ENCODE data around the gene CTNNA3. TPM values are rescaled to one million over a fixed set of nuclear protein-coding genes. Genes with fewer than 3 reads are reported as not detected.

Gene CTNNA3
- total and polyA plus RNA-seq, 2 donors (not counting 1 experiment from before 2014, with no cell fraction given), result not detected

- Histone ChIP-seq H3K9ac (ENCODE audit: insufficient read depth, low read length) (no peak overlapping the region), H3K36me3 (ENCODE audit: control insufficient read depth, insufficient read depth, low read length) (no peaks in the 10 kb centered on the region), H3K9me3 (ENCODE audit: control insufficient read depth, insufficient read depth, low read depth, low read length) (no peaks in the 10 kb centered on the region), H3K27me3 (ENCODE audit: control insufficient read depth, insufficient read depth, low read length) (no peaks in the 10 kb centered on the region), H3K79me2 (ENCODE audit: control insufficient read depth, insufficient read depth, low read length) (no peaks in the 10 kb centered on the region), H3K4me2 (ENCODE audit: extremely low read depth, insufficient read depth, low read length) (no peak overlapping the region), H4K20me1 (ENCODE audit: control insufficient read depth, extremely low read depth, insufficient read depth, low read length) (no peaks in the 10 kb centered on the region), H3K27ac (ENCODE audit: insufficient read depth, low read length) (no peak overlapping the region), H3K4me3 (replicated peaks in 1 of 4; ENCODE audit: control extremely low read depth in 1 of 4, insufficient read depth in 1 of 4, low read depth in 3 of 4, low read length in 4 of 4) (no peak overlapping the region), H3K4me1 (ENCODE audit: control insufficient read depth, extremely low read depth, insufficient read depth, low read length) (no peaks in the 10 kb centered on the region), H2AFZ (ENCODE audit: low read length) (no peak overlapping the region)
- TF ChIP-seq EZH2 (IDR thresholded peaks at IDR 0.05; ENCODE audit: low read length, missing control alignments), result no peak
- TF ChIP-seq, protein P1, sequence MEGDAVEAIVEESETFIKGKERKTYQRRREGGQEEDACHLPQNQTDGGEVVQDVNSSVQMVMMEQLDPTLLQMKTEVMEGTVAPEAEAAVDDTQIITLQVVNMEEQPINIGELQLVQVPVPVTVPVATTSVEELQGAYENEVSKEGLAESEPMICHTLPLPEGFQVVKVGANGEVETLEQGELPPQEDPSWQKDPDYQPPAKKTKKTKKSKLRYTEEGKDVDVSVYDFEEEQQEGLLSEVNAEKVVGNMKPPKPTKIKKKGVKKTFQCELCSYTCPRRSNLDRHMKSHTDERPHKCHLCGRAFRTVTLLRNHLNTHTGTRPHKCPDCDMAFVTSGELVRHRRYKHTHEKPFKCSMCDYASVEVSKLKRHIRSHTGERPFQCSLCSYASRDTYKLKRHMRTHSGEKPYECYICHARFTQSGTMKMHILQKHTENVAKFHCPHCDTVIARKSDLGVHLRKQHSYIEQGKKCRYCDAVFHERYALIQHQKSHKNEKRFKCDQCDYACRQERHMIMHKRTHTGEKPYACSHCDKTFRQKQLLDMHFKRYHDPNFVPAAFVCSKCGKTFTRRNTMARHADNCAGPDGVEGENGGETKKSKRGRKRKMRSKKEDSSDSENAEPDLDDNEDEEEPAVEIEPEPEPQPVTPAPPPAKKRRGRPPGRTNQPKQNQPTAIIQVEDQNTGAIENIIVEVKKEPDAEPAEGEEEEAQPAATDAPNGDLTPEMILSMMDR (conservative IDR thresholded peaks at IDR 0.05 in 1 of 2, IDR thresholded peaks at IDR 0.05 in 1 of 2; ENCODE audit: low read depth in 1 of 2, low read length in 2 of 2), result no peak
- no peak for DNase-seq (ENCODE audit: low read depth in 2 of 2)
Observed at GRCh38 chr10:66951896-66952295, 744.1 kb downstream of the CTNNA3 start.

DNA sequence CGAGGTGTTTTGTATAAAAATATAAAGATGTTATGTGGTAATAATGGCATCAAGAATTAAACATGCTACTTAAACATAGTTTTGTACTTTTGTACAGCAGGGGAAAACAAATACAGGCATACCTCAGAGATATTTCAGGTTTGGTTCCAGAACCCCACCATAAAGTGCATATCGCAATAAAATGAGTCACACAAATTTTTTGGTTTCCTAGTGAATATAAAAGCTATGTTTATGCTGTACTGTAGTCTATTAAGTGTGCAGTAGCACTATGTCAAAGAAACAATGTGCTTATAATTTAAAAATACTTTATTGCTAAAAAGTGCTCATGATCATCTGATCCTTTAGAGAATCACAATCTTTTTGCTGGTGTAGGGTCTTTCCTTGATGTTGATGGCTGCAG is 752.4 kb downstream of the CTNNA3 start:
- Histone ChIP-seq H2AFZ (ENCODE audit: low read length) (no peak overlapping the region), H3K4me1 (ENCODE audit: control insufficient read depth, extremely low read depth, insufficient read depth, low read length) (no peaks in the 10 kb centered on the region), H3K79me2 (ENCODE audit: control insufficient read depth, insufficient read depth, low read length) (no peaks in the 10 kb centered on the region), H3K4me2 (ENCODE audit: extremely low read depth, insufficient read depth, low read length) (no peak overlapping the region), H4K20me1 (ENCODE audit: control insufficient read depth, extremely low read depth, insufficient read depth, low read length) (no peaks in the 10 kb centered on the region), H3K27me3 (ENCODE audit: control insufficient read depth, insufficient read depth, low read length) (no peaks in the 10 kb centered on the region), H3K27ac (ENCODE audit: insufficient read depth, low read length) (no peak overlapping the region), H3K4me3 (replicated peaks in 1 of 4; ENCODE audit: control extremely low read depth in 1 of 4, insufficient read depth in 1 of 4, low read depth in 3 of 4, low read length in 4 of 4) (no peak overlapping the region), H3K9ac (ENCODE audit: insufficient read depth, low read length) (no peak overlapping the region), H3K9me3 (ENCODE audit: control insufficient read depth, insufficient read depth, low read depth, low read length) (no peaks in the 10 kb centered on the region), H3K36me3 (ENCODE audit: control insufficient read depth, insufficient read depth, low read length) (no peaks in the 10 kb centered on the region)
- TF ChIP-seq, protein P1 (conservative IDR thresholded peaks at IDR 0.05 in 1 of 2, IDR thresholded peaks at IDR 0.05 in 1 of 2; ENCODE audit: low read depth in 1 of 2, low read length in 2 of 2), result no peak
- no peak for TF ChIP-seq EZH2 (IDR thresholded peaks at IDR 0.05; ENCODE audit: low read length, missing control alignments)
- no peak for DNase-seq (ENCODE audit: low read depth in 2 of 2)

DNA sequence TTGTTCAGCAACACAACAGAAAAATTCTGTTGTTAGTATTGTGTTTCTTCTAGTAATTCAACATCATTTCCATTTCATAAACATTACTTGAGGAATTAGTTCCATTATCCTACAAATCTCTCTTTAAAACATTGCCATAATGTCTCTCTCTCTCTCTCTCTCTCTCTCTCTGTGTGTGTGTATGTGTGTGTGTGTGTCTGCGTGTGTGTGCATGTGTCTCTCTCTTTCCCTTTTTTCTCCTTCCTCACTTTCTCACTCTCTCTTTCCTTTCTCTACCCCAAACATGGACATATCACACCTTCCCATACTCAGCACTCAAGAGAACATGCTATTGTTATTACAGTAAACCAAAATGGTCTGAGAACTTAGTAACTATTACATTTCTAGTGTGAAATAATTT is 753.6 kb downstream of the CTNNA3 start:
- H3K79me2 ChIP-seq (ENCODE audit: control insufficient read depth, insufficient read depth, low read length), result no peaks in the 10 kb centered on the region
- H2AFZ ChIP-seq (ENCODE audit: low read length), result no peak overlapping the region
- no peak overlapping the region for H3K4me2 ChIP-seq (ENCODE audit: extremely low read depth, insufficient read depth, low read length)
- no peak overlapping the region for H3K9ac ChIP-seq (ENCODE audit: insufficient read depth, low read length)
- H3K4me3 ChIP-seq (replicated peaks in 1 of 4; ENCODE audit: control extremely low read depth in 1 of 4, insufficient read depth in 1 of 4, low read depth in 3 of 4, low read length in 4 of 4), result no peak overlapping the region
- TF ChIP-seq EZH2 (IDR thresholded peaks at IDR 0.05; ENCODE audit: low read length, missing control alignments), result no peak
- H3K27me3 ChIP-seq (ENCODE audit: control insufficient read depth, insufficient read depth, low read length), result no peaks in the 10 kb centered on the region
- no peaks in the 10 kb centered on the region for H3K9me3 ChIP-seq (ENCODE audit: control insufficient read depth, insufficient read depth, low read depth, low read length)
- H4K20me1 ChIP-seq (ENCODE audit: control insufficient read depth, extremely low read depth, insufficient read depth, low read length), result no peaks in the 10 kb centered on the region
- H3K4me1 ChIP-seq (ENCODE audit: control insufficient read depth, extremely low read depth, insufficient read depth, low read length), result no peaks in the 10 kb centered on the region
- H3K27ac ChIP-seq (ENCODE audit: insufficient read depth, low read length), result no peak overlapping the region
- no peak for DNase-seq (ENCODE audit: low read depth in 2 of 2)
- H3K36me3 ChIP-seq (ENCODE audit: control insufficient read depth, insufficient read depth, low read length), result no peaks in the 10 kb centered on the region
